CD14-positive monocyte (primary cell): Measurements from ENCODE around the gene EGFR. TPM values are rescaled to one million over a fixed set of nuclear protein-coding genes. Genes with fewer than 3 reads are reported as not detected.

Experiments
- DNase-seq, 3 donors: peaks; one replicate each; pipeline ENCODE4 v3.0.0-alpha.2; 2011 to 2022
- H2AFZ ChIP-seq: 2 replicates; pipeline ENCODE4 v1.6.0; 2012; ENCODE audit warnings: mild to moderate bottlenecking, low read depth, low read length, inconsistent platforms; ENCODE audit not compliant: insufficient read depth, poor library complexity, severe bottlenecking
- H3K27ac ChIP-seq, 2 donors: 1 replicate in 1 of 2; 2 replicates in 1 of 2; pipeline ENCODE4 v1.5.1; 2012 to 2013; ENCODE audit warnings: low read length in 2 of 2, control low read depth in 1 of 2, inconsistent platforms in 1 of 2, low read depth in 1 of 2, mild to moderate bottlenecking in 1 of 2
- H3K27me3 ChIP-seq, 2 donors: one replicate each; pipeline versions ENCODE4 v1.6.0 to v1.6.1; 2011 to 2013; ENCODE audit warnings: low read length in 2 of 2; ENCODE audit not compliant: control insufficient read depth in 2 of 2, insufficient read depth in 2 of 2
- H3K36me3 ChIP-seq, 2 donors: replicated peaks in 1 of 2; 1 replicate in 1 of 2; 2 replicates in 1 of 2; pipeline versions ENCODE4 v1.5.1 to v1.6.1; 2012 to 2013; ENCODE audit warnings: low read length in 2 of 2, control low read depth in 1 of 2, inconsistent platforms in 1 of 2, mild to moderate bottlenecking in 1 of 2; ENCODE audit not compliant: insufficient read depth in 2 of 2, control insufficient read depth in 1 of 2
- H3K4me1 ChIP-seq, 2 donors: 1 replicate in 1 of 2; 2 replicates in 1 of 2; pipeline versions ENCODE4 v1.5.1 to v1.6.1; 2012 to 2013; ENCODE audit warnings: low read length in 2 of 2, control low read depth in 1 of 2, inconsistent platforms in 1 of 2, mild to moderate bottlenecking in 1 of 2, moderate library complexity in 1 of 2; ENCODE audit not compliant: insufficient read depth in 2 of 2, control insufficient read depth in 1 of 2
- H3K4me2 ChIP-seq: replicated peaks from 2 replicates; pipeline ENCODE3; 2012; ENCODE audit warnings: low read length, moderate library complexity, mild to moderate bottlenecking; ENCODE audit not compliant: poor library complexity, severe bottlenecking; ENCODE audit errors: extremely low read depth
- H3K4me3 ChIP-seq, 3 experiments: fragments of 200-600 bp in 1 of 3; sonication (generic) in 1 of 3; replicated peaks in 1 of 3; 1 replicate in 2 of 3; 2 replicates in 1 of 3; pipeline ENCODE4 v1.5.1; 2011 to 2013; ENCODE audit warnings: low read length in 3 of 3, mild to moderate bottlenecking in 3 of 3, control low read depth in 2 of 3, low read depth in 2 of 3, inconsistent platforms in 1 of 3, moderate library complexity in 1 of 3
- H3K79me2 ChIP-seq: 2 replicates; pipeline ENCODE4 v1.6.0; 2012; ENCODE audit warnings: mild to moderate bottlenecking, control low read depth, inconsistent platforms, low read length, moderate library complexity; ENCODE audit not compliant: insufficient read depth
- H3K9ac ChIP-seq: 2 replicates; pipeline ENCODE4 v1.6.0; 2017; ENCODE audit warnings: low read length, mild to moderate bottlenecking; ENCODE audit not compliant: insufficient read depth, poor library complexity, severe bottlenecking
- H3K9me3 ChIP-seq, 2 donors: replicated peaks in 1 of 2; 1 replicate in 1 of 2; 2 replicates in 1 of 2; pipeline versions ENCODE4 v1.5.1 to v1.6.1; 2012 to 2013; ENCODE audit warnings: low read length in 2 of 2, control low read depth in 1 of 2; ENCODE audit not compliant: control insufficient read depth in 1 of 2, insufficient read depth in 1 of 2
- H4K20me1 ChIP-seq: 2 replicates; pipeline ENCODE4 v1.6.0; 2012; ENCODE audit warnings: mild to moderate bottlenecking, low read length, control low read depth, moderate library complexity; ENCODE audit not compliant: insufficient read depth
- H3K27ac Mint-ChIP-seq, 7 donors: one replicate each; pipeline ENCODE4 v1.8.0; 2020; ENCODE audit warnings: mild to moderate bottlenecking in 7 of 7, mixed read lengths in 7 of 7, moderate library complexity in 6 of 7, inconsistent platforms in 2 of 7
- H3K27me3 Mint-ChIP-seq, 3 donors: one replicate each; pipeline ENCODE4 v1.8.0; 2021 to 2022; ENCODE audit warnings: low read depth in 3 of 3, mild to moderate bottlenecking in 3 of 3, mixed read lengths in 3 of 3, moderate library complexity in 3 of 3, inconsistent platforms in 1 of 3
- H3K36me3 Mint-ChIP-seq, 2 donors: one replicate each; pipeline ENCODE4 v1.8.0; 2020; ENCODE audit warnings: mixed read lengths in 2 of 2, inconsistent platforms in 1 of 2, mild to moderate bottlenecking in 1 of 2
- H3K4me1 Mint-ChIP-seq: one replicate; pipeline ENCODE4 v1.8.0; 2020; ENCODE audit warnings: mild to moderate bottlenecking, mixed read lengths
- H3K4me3 Mint-ChIP-seq, 2 donors: one replicate each; pipeline ENCODE4 v1.8.0; 2020; ENCODE audit warnings: mild to moderate bottlenecking in 2 of 2, mixed read lengths in 2 of 2, moderate library complexity in 1 of 2
- H3K9me3 Mint-ChIP-seq, 7 donors: one replicate each; pipeline ENCODE4 v1.8.0; 2020 to 2022; ENCODE audit warnings: mixed read lengths in 7 of 7, mild to moderate bottlenecking in 6 of 7, moderate library complexity in 6 of 7, inconsistent platforms in 2 of 7
- CTCF ChIP-seq: fragments of 200-600 bp; IDR thresholded peaks from one replicate; pipeline ENCODE4 v1.8.0; 2022; ENCODE audit warnings: antibody characterized with exemption, mild to moderate bottlenecking
- WGBS: methylation state at CpG from one replicate; pipeline ENCODE4 v1.1.5; 2013; ENCODE audit warnings: missing lambda C conversion rate; ENCODE audit not compliant: insufficient coverage; 5-methylcytosine and 5-hydroxymethylcytosine counted together
- intact Hi-C, 2 donors: fragments of 100-400 bp; cut with micrococcal nuclease; formaldehyde crosslinking; loops; one replicate each; pipeline versions ENCODE4 v1.15.0 to v1.15.1; 2023
- polyA plus RNA-seq, 3 donors: library from polyadenylated mRNA; depleted of rRNA in 1 of 3; unstranded in 2 of 3; stranded (reverse) in 1 of 3; fragments of 300-500 nt in 2 of 3; fragments of >200 nt in 1 of 3; fragmentation: Illumina TruSeq in 2 of 3; gene quantifications; 1 replicate in 2 of 3; 2 replicates in 1 of 3; pipeline ENCODE4 v1.2.3, GENCODE V29; 2012 to 2021

Gene EGFR
- polyA plus RNA-seq, 3 donors, result not detected

DNA sequence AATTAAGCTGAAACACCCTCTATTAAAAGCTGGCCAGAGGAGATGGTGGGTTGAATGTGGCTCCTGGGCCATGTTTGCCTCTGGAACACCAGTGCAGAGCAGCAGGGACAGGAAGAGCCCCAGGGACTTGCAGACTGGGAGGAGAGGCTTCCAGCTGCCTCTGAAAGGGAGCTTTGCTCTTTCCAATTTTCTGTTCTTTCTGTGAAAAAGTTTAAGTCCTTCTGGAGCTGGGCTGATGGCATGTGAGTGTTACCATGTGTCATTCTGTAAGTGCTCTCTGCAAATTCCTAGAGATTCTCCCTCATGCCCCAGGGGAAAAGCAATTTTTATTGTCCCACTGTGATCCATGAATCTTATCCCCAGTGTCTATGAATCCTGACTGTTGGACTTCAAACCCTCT lies 233.6 kb downstream of the EGFR start:
- H3K36me3 ChIP-seq, result no peaks in the 10 kb centered on the region
- peaks cover 0 to 15% of the 10 kb centered on the region in 2 donors for H3K4me1 ChIP-seq
- H3K4me2 ChIP-seq, result no peak overlapping the region
- peaks cover 0 to 12% of the 10 kb centered on the region in 2 donors for H3K9me3 ChIP-seq
- H4K20me1 ChIP-seq, result no peaks in the 10 kb centered on the region
- H3K27me3 ChIP-seq, result peaks cover 23 to 43% of the 10 kb centered on the region in 2 donors
- Mint-ChIP-seq H3K4me1 (peaks cover 9% of the 10 kb centered on the region), H3K4me3 (no peak overlapping the region), H3K27me3 (peaks cover 36 to 58% (median 39%) of the 10 kb centered on the region in 3 donors), H3K9me3 (peaks cover 0 to 7% (median 4%) of the 10 kb centered on the region in 7 donors), H3K36me3 (peaks cover 0 to 3% of the 10 kb centered on the region in 2 donors), H3K27ac (no peak overlapping the region)
- no peak for TF ChIP-seq CTCF
- no peak overlapping the region for H3K9ac ChIP-seq
- no peak overlapping the region for H3K4me3 ChIP-seq
- intact Hi-C loops, result loop anchor here in 1 of 2 donors (10.0 kb wide), 1 partner anchor 478 kb away; no protein-coding TSS in a partner anchor
- DNase-seq, result no peak
- no peaks in the 10 kb centered on the region for H3K79me2 ChIP-seq
- H3K27ac ChIP-seq, result no peak overlapping the region
- no peak overlapping the region for H2AFZ ChIP-seq

GRCh38 chr7:55253188-55253587 lies 234.4 kb downstream of the EGFR start:
- H3K27me3 ChIP-seq, result peaks cover 23 to 44% of the 10 kb centered on the region in 2 donors
- H3K36me3 Mint-ChIP-seq, result peaks cover 0 to 3% of the 10 kb centered on the region in 2 donors
- WGBS, result 83% methylated on average over 2 of the region's 3 CpGs

More at GRCh38 chr7:55253188-55253587, 234.4 kb downstream of the EGFR start:
- no peaks in the 10 kb centered on the region for H3K79me2 ChIP-seq
- no peak overlapping the region for H2AFZ ChIP-seq
- Mint-ChIP-seq H3K4me1 (peaks cover 9% of the 10 kb centered on the region), H3K27me3 (peaks cover 39 to 62% (median 39%) of the 10 kb centered on the region in 3 donors), H3K4me3 (peak overlapping the region in 1 of 2 donors; percentile 54), H3K27ac (no peak overlapping the region), H3K9me3 (peaks cover 0 to 7% (median 4%) of the 10 kb centered on the region in 7 donors)
- H3K27ac ChIP-seq, result no peak overlapping the region
- H3K4me3 ChIP-seq, result no peak overlapping the region
- no peaks in the 10 kb centered on the region for H3K36me3 ChIP-seq
- no peak for TF ChIP-seq CTCF
- H4K20me1 ChIP-seq, result no peaks in the 10 kb centered on the region
- H3K9ac ChIP-seq, result no peak overlapping the region
- peaks cover 0 to 12% of the 10 kb centered on the region in 2 donors for H3K9me3 ChIP-seq
- intact Hi-C loops, result loop anchor here in 1 of 2 donors (10.0 kb wide), 1 partner anchor 478 kb away; no protein-coding TSS in a partner anchor
- no peak for DNase-seq
- H3K4me2 ChIP-seq, result no peak overlapping the region
- peaks cover 0 to 15% of the 10 kb centered on the region in 2 donors for H3K4me1 ChIP-seq
